Measurements from ENCODE around the gene SYT1. TPM values are rescaled to one million over a fixed set of nuclear protein-coding genes. Genes with fewer than 3 reads are reported as not detected.

Gene SYT1
- total and polyA plus RNA-seq, 2 of the 8 experiments (the other 6 are each of a cell fraction or from before 2014, with no cell fraction given): 11.0 to 34.6 TPM

- no peak for TF ChIP-seq CHD7 (IDR thresholded peaks at IDR 0.05; ENCODE audit: insufficient replicate concordance, low read length)
- TF ChIP-seq MAX (IDR thresholded peaks at IDR 0.05): no peak
- no peak for TF ChIP-seq HDAC6 (IDR thresholded peaks at IDR 0.05; ENCODE audit: low read depth, low read length)
- TF ChIP-seq SP4 (IDR thresholded peaks at IDR 0.05; ENCODE audit: low read length): no peak
- TF ChIP-seq BCL11A (IDR thresholded peaks at IDR 0.05; ENCODE audit: low read depth in 2 of 2, low read length in 2 of 2): no peak
- no peak for TF ChIP-seq EGR1 (IDR thresholded peaks at IDR 0.05; ENCODE audit: borderline replicate concordance, low read depth, low read length)
- no peak for TF ChIP-seq JUND (IDR thresholded peaks at IDR 0.05; ENCODE audit: low read length)
Observed at GRCh38 chr12:79012636-79013035, 148.1 kb downstream of the SYT1 start (continued).

All from H1 (cell line).